BLaER1 (cell line): Measurements from ENCODE around the gene ABCA3.
A peak's percentile ranks its signal among the peaks of the same experiment; 100 is the strongest.

Experiments
- H3K27ac ChIP-seq: shearing (Covaris generic); formaldehyde crosslinking; 2 replicates; pipeline ENCODE4 v1.8.1; 2022
- H3K27me3 ChIP-seq: shearing (Covaris generic); formaldehyde crosslinking; 2 replicates; pipeline ENCODE4 v1.8.1; 2022
- H3K36me3 ChIP-seq: shearing (Covaris generic); formaldehyde crosslinking; 2 replicates; pipeline ENCODE4 v1.8.1; 2022
- H3K4me1 ChIP-seq: shearing (Covaris generic); formaldehyde crosslinking; 2 replicates; pipeline ENCODE4 v1.8.1; 2022
- H3K4me2 ChIP-seq: shearing (Covaris generic); formaldehyde crosslinking; 2 replicates; pipeline ENCODE4 v1.8.1; 2022
- H3K4me3 ChIP-seq: shearing (Covaris generic); formaldehyde crosslinking; 2 replicates; pipeline ENCODE4 v1.8.1; 2022
- H3K9ac ChIP-seq: shearing (Covaris generic); formaldehyde crosslinking; 2 replicates; pipeline ENCODE4 v1.8.1; 2022
- H3K9me3 ChIP-seq: shearing (Covaris generic); formaldehyde crosslinking; 2 replicates; pipeline ENCODE4 v1.8.1; 2022
- H4K20me1 ChIP-seq: shearing (Covaris generic); formaldehyde crosslinking; 2 replicates; pipeline ENCODE4 v1.8.1; 2022
- Cebpa-rat ChIP-seq: shearing (Covaris generic); IDR thresholded peaks from 2 replicates; pipeline ENCODE4 v1.8.1; 2022

ABCA3 gene

GRCh38 chr16:2231016-2231931 is 109.3 kb downstream of the ABCA3 start:
- peaks cover 95% of the 10 kb centered on the region for H4K20me1 ChIP-seq
- H3K9me3 ChIP-seq: no peaks in the 10 kb centered on the region
- H3K27ac ChIP-seq: no peak overlapping the region
- peaks cover 2% of the 10 kb centered on the region for H3K27me3 ChIP-seq
- H3K4me3 ChIP-seq: no peak overlapping the region
- H3K9ac ChIP-seq: no peak overlapping the region
- no peak overlapping the region for H3K4me2 ChIP-seq
- H3K36me3 ChIP-seq: peaks cover 96% of the 10 kb centered on the region
- no peak for TF ChIP-seq Cebpa-rat
- peaks cover 19% of the 10 kb centered on the region for H3K4me1 ChIP-seq

- no peak for TF ChIP-seq Cebpa-rat
- Histone ChIP-seq H3K27ac (no peak overlapping the region), H3K9me3 (no peaks in the 10 kb centered on the region), H3K4me3 (no peak overlapping the region), H3K27me3 (no peaks in the 10 kb centered on the region), H3K36me3 (peaks cover 90% of the 10 kb centered on the region), H3K4me1 (peaks cover 28% of the 10 kb centered on the region), H4K20me1 (peaks cover 95% of the 10 kb centered on the region), H3K4me2 (no peak overlapping the region), H3K9ac (no peak overlapping the region)
Observed at GRCh38 chr16:2230376-2230775, 110.2 kb downstream of the ABCA3 start.

- H3K9ac ChIP-seq: no peak overlapping the region
- no peaks in the 10 kb centered on the region for H3K27me3 ChIP-seq
- H3K4me2 ChIP-seq: no peak overlapping the region
- no peak overlapping the region for H3K4me3 ChIP-seq
- peaks cover 84% of the 10 kb centered on the region for H3K36me3 ChIP-seq
- TF ChIP-seq Cebpa-rat: no peak
- peaks cover 35% of the 10 kb centered on the region for H3K4me1 ChIP-seq
- no peaks in the 10 kb centered on the region for H3K9me3 ChIP-seq
- H4K20me1 ChIP-seq: peaks cover 95% of the 10 kb centered on the region
- no peak overlapping the region for H3K27ac ChIP-seq
Observed at GRCh38 chr16:2229632-2230250, 110.8 kb downstream of the ABCA3 start.

- H3K4me1 ChIP-seq: peaks cover 36% of the 10 kb centered on the region
- H3K27ac ChIP-seq: no peak overlapping the region
- H3K36me3 ChIP-seq: peaks cover 79% of the 10 kb centered on the region
- H3K9ac ChIP-seq: no peak overlapping the region
- H3K9me3 ChIP-seq: no peaks in the 10 kb centered on the region
- TF ChIP-seq Cebpa-rat: no peak
- no peaks in the 10 kb centered on the region for H3K27me3 ChIP-seq
- H4K20me1 ChIP-seq: peaks cover 97% of the 10 kb centered on the region
- no peak overlapping the region for H3K4me2 ChIP-seq
- H3K4me3 ChIP-seq: no peak overlapping the region
Observed at GRCh38 chr16:2229091-2229490, 111.4 kb downstream of the ABCA3 start.

GRCh38 chr16:2228161-2228824 is 112.2 kb downstream of the ABCA3 start:
- H3K4me2 ChIP-seq: no peak overlapping the region
- H3K9ac ChIP-seq: 0 out of 2 replicates have a peak overlapping the region, but pooled peaks have one; percentile 24
- H3K27ac ChIP-seq: no peak overlapping the region
- no peak for TF ChIP-seq Cebpa-rat
- H3K27me3 ChIP-seq: no peaks in the 10 kb centered on the region
- no peaks in the 10 kb centered on the region for H3K9me3 ChIP-seq
- H3K4me3 ChIP-seq: no peak overlapping the region
- H3K36me3 ChIP-seq: peaks cover 71% of the 10 kb centered on the region
- peaks cover 28% of the 10 kb centered on the region for H3K4me1 ChIP-seq
- H4K20me1 ChIP-seq: peaks cover 93% of the 10 kb centered on the region

GRCh38 chr16:2226918-2227317 is 113.6 kb downstream of the ABCA3 start:
- Histone ChIP-seq H3K4me2 (no peak overlapping the region), H3K27ac (no peak overlapping the region), H3K4me1 (peaks cover 31% of the 10 kb centered on the region), H3K27me3 (no peaks in the 10 kb centered on the region), H3K9ac (no peak overlapping the region), H3K36me3 (peaks cover 57% of the 10 kb centered on the region), H3K9me3 (no peaks in the 10 kb centered on the region), H3K4me3 (no peak overlapping the region), H4K20me1 (peaks cover 81% of the 10 kb centered on the region)
- TF ChIP-seq Cebpa-rat: no peak

GRCh38 chr16:2226245-2226793 is 114.2 kb downstream of the ABCA3 start:
- TF ChIP-seq Cebpa-rat: no peak
- H4K20me1 ChIP-seq: peaks cover 75% of the 10 kb centered on the region
- no peaks in the 10 kb centered on the region for H3K27me3 ChIP-seq
- H3K27ac ChIP-seq: no peak overlapping the region
- no peaks in the 10 kb centered on the region for H3K9me3 ChIP-seq
- H3K4me1 ChIP-seq: peaks cover 31% of the 10 kb centered on the region
- H3K9ac ChIP-seq: peak overlapping the region; percentile 4; the same call in 1 of the 2 replicates
- H3K4me3 ChIP-seq: no peak overlapping the region
- peaks cover 51% of the 10 kb centered on the region for H3K36me3 ChIP-seq
- peak overlapping the region; percentile 14; the same call in 1 of the 2 replicates for H3K4me2 ChIP-seq
